SKM-1 treated with dmso at 0.1 percent for 144 hours (cell line): Measurements from ENCODE around the gene TRAF3.

ENCODE experiments used
- DNase-seq: peaks from one replicate; lab custom pipeline; 2025; ENCODE audit not compliant: unreplicated experiment; lab: John Stamatoyannopoulos, UW

TRAF3 gene

GRCh38 chr14:102776761-102777710, at the start of gene TRAF3:
TSS of gene TRAF3 (plus strand) at chr14:102777449. CDS start at chr14:102870202, 92,753 bp downstream.
- DNase-seq, result peak; percentile 17

- DNase-seq, result no peak
These were observed 48.7 kb upstream of the TRAF3 start for GRCh38 chr14:102728501-102728900.

GRCh38 chr14:102729268-102729667, 48.0 kb upstream of the TRAF3 start:
- DNase-seq, result no peak

- no peak for DNase-seq
These were observed 47.4 kb upstream of the TRAF3 start for GRCh38 chr14:102729825-102730224.

GRCh38 chr14:102731101-102731870, 46.0 kb upstream of the TRAF3 start:
- no peak for DNase-seq

GRCh38 chr14:102731871-102732800, 45.1 kb upstream of the TRAF3 start:
- DNase-seq, result no peak

- DNase-seq, result no peak
These were observed 44.3 kb upstream of the TRAF3 start for GRCh38 chr14:102732924-102733323.

GRCh38 chr14:102733326-102733725, 43.9 kb upstream of the TRAF3 start:
- DNase-seq, result no peak

GRCh38 chr14:102734436-102734835, 42.8 kb upstream of the TRAF3 start:
- DNase-seq, result no peak

- DNase-seq, result no peak
These were observed 40.3 kb upstream of the TRAF3 start for GRCh38 chr14:102736956-102737355.

- DNase-seq, result no peak
These were observed 39.6 kb upstream of the TRAF3 start for GRCh38 chr14:102737402-102738372.

GRCh38 chr14:102738373-102739189, 38.7 kb upstream of the TRAF3 start:
- DNase-seq, result no peak

GRCh38 chr14:102739190-102739469, 38.1 kb upstream of the TRAF3 start:
- DNase-seq, result no peak

GRCh38 chr14:102746634-102747438, 30.4 kb upstream of the TRAF3 start:
- DNase-seq, result no peak

- no peak for DNase-seq
These were observed 28.4 kb upstream of the TRAF3 start for GRCh38 chr14:102748806-102749205.

- DNase-seq, result no peak
These were observed 27.6 kb upstream of the TRAF3 start for GRCh38 chr14:102749393-102750305.

GRCh38 chr14:102750376-102750775, 26.9 kb upstream of the TRAF3 start:
- DNase-seq, result no peak
